ENCODE measurements around the gene SH3BGRL2.

GRCh38 chr6:79631693-79632172 lies 604 bp downstream of the SH3BGRL2 start:
- TF ChIP-seq CTCF (IDR thresholded peaks at IDR 0.05), result no peak
- no peak for TF ChIP-seq EP300 (IDR thresholded peaks at IDR 0.05; ENCODE audit: low read depth)
